Endothelial cell (in vitro differentiated cells): ENCODE results near the gene SCIN. TPM values are rescaled to one million over a fixed set of nuclear protein-coding genes. Genes with fewer than 3 reads are reported as not detected.

Experiments used
- DNase-seq: peaks from one replicate; pipeline ENCODE4 v3.0.0; 2021; ENCODE audit warnings: low spot score
- H3K27ac Mint-ChIP-seq: one replicate; pipeline ENCODE4 v1.8.0; 2021; ENCODE audit warnings: mixed read lengths, inconsistent platforms; ENCODE audit not compliant: unreplicated experiment
- H3K27me3 Mint-ChIP-seq: one replicate; pipeline ENCODE4 v1.8.0; 2021; ENCODE audit warnings: mild to moderate bottlenecking, moderate library complexity, mixed read lengths, inconsistent platforms; ENCODE audit not compliant: unreplicated experiment
- H3K36me3 Mint-ChIP-seq: one replicate; pipeline ENCODE4 v1.8.0; 2021; ENCODE audit warnings: mild to moderate bottlenecking, low read depth, mixed read lengths, inconsistent platforms; ENCODE audit not compliant: unreplicated experiment
- H3K4me1 Mint-ChIP-seq: one replicate; pipeline ENCODE4 v1.8.0; 2021; ENCODE audit warnings: mild to moderate bottlenecking, mixed read lengths, inconsistent platforms; ENCODE audit not compliant: unreplicated experiment
- H3K4me3 Mint-ChIP-seq: one replicate; pipeline ENCODE4 v1.8.0; 2021; ENCODE audit warnings: mild to moderate bottlenecking, mixed read lengths, inconsistent platforms; ENCODE audit not compliant: unreplicated experiment
- H3K9me3 Mint-ChIP-seq: one replicate; pipeline ENCODE4 v1.8.0; 2021; ENCODE audit warnings: mixed read lengths, inconsistent platforms; ENCODE audit not compliant: unreplicated experiment
- CTCF ChIP-seq: fragments of 200-600 bp; sonication (generic); IDR thresholded peaks from one replicate; pipeline ENCODE4 v1.5.0; 2021; ENCODE audit warnings: antibody characterized with exemption; ENCODE audit not compliant: unreplicated experiment
- total RNA-seq: library from RNA; stranded (reverse); fragmentation: NEBNext Ultra II Directional; extraction: Animal tissue kit (Norgen Biotek cat#: 25700); gene quantifications from one replicate; pipeline ENCODE4 v1.2.1, GENCODE V29; 2021; ENCODE audit not compliant: unreplicated experiment

SCIN gene
- total RNA-seq, 1 donor from 2014 or later: 8.2 TPM

GRCh38 chr7:12609561-12609960 lies 39.0 kb downstream of the SCIN start:
- no peaks in the 10 kb centered on the region for H3K27me3 Mint-ChIP-seq
- no peak for DNase-seq
- H3K36me3 Mint-ChIP-seq: no peaks in the 10 kb centered on the region
- no peak overlapping the region for H3K27ac Mint-ChIP-seq
- no peak for TF ChIP-seq CTCF
- H3K4me1 Mint-ChIP-seq: peaks cover 1% of the 10 kb centered on the region
- no peak overlapping the region for H3K4me3 Mint-ChIP-seq
- no peaks in the 10 kb centered on the region for H3K9me3 Mint-ChIP-seq

GRCh38 chr7:12610899-12611298 lies 40.4 kb downstream of the SCIN start:
- no peaks in the 10 kb centered on the region for H3K9me3 Mint-ChIP-seq
- no peaks in the 10 kb centered on the region for H3K4me1 Mint-ChIP-seq
- H3K27ac Mint-ChIP-seq: no peak overlapping the region
- no peak overlapping the region for H3K4me3 Mint-ChIP-seq
- H3K27me3 Mint-ChIP-seq: no peaks in the 10 kb centered on the region
- TF ChIP-seq CTCF: no peak
- no peak for DNase-seq
- H3K36me3 Mint-ChIP-seq: no peaks in the 10 kb centered on the region

GRCh38 chr7:12612622-12613021 lies 42.1 kb downstream of the SCIN start:
- H3K4me1 Mint-ChIP-seq: no peaks in the 10 kb centered on the region
- no peaks in the 10 kb centered on the region for H3K27me3 Mint-ChIP-seq
- H3K4me3 Mint-ChIP-seq: no peak overlapping the region
- H3K36me3 Mint-ChIP-seq: no peaks in the 10 kb centered on the region
- DNase-seq: no peak
- H3K27ac Mint-ChIP-seq: no peak overlapping the region
- no peaks in the 10 kb centered on the region for H3K9me3 Mint-ChIP-seq
- TF ChIP-seq CTCF: no peak

GRCh38 chr7:12619461-12620069 lies 49.0 kb downstream of the SCIN start:
- no peak overlapping the region for H3K27ac Mint-ChIP-seq

GRCh38 chr7:12620371-12620770 lies 49.9 kb downstream of the SCIN start:
- no peak for DNase-seq
- H3K27ac Mint-ChIP-seq: no peak overlapping the region
- H3K4me1 Mint-ChIP-seq: no peaks in the 10 kb centered on the region
- H3K9me3 Mint-ChIP-seq: no peaks in the 10 kb centered on the region
- no peak for TF ChIP-seq CTCF
- H3K36me3 Mint-ChIP-seq: no peaks in the 10 kb centered on the region
- H3K4me3 Mint-ChIP-seq: no peak overlapping the region
- H3K27me3 Mint-ChIP-seq: no peaks in the 10 kb centered on the region

More at GRCh38 chr7:12619461-12620069, 49.0 kb downstream of the SCIN start:
- Mint-ChIP-seq H3K9me3 (no peaks in the 10 kb centered on the region), H3K36me3 (no peaks in the 10 kb centered on the region), H3K4me3 (no peak overlapping the region), H3K4me1 (no peaks in the 10 kb centered on the region), H3K27me3 (no peaks in the 10 kb centered on the region)
- DNase-seq: no peak
- TF ChIP-seq CTCF: no peak
